Kasumi-1 (cell line): ENCODE data around the gene TMEM243.

Source experiments
- DNase-seq, 2 experiments: peaks; one replicate each; lab custom pipeline; 2025; lab: John Stamatoyannopoulos, UW

The TMEM243 gene

DNA sequence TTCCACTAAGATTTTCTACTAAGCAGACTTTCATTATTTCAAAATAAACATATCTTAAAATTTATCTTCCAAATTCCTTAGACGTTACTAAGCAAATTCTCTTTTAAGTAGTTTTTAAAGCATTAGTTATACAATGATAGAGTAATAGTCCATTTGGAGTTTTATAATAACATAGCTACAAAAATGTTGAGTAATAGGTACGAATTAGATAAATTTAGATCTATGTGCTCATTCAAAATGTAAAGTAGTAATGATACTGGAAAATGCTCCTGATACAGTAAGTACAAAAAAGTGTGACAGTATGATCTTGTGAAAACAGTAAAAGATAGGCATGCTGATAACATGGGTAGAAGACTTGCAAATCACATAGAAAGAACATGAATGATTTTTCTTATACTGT is 62.8 kb downstream of the TMEM243 start:
- no peak for DNase-seq

DNA sequence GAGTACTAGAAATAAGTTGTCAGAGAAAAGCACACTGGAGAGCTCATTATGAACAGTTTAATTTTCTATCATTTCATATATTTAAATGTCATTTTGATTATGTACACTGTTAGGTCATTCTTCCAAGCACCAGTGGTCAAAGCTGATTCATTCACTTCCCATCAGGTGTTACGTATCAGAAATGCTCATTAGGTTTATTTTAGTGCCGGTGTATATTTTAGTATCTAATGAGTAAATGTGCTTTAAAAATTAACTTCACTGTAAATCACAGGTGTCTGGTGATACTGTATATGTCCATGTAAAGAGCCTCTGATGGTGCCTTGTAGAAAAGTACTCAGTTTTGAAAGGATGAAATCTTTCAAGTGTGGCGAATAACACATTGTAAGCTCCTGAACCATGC is 63.7 kb downstream of the TMEM243 start:
- DNase-seq = no peak

DNA sequence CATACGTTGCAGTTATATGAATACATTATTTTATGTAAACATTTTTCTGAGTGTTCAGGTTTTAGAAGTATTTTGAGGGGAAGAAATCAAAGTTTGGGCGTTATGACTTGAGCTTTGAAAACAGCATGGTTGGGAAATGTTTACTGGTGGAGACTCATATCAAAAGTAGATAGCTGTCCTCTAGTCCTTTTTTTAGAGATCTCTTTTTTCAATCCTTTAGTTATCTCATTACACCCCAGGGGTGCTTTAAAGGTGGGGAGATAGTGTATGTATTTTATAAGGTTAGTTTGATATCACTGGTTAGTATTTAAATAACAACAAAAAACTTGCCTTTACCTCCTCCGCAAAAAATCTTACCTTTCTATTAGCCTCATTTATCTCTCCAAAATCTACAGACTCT is 65.0 kb downstream of the TMEM243 start:
- DNase-seq = no peak

DNA sequence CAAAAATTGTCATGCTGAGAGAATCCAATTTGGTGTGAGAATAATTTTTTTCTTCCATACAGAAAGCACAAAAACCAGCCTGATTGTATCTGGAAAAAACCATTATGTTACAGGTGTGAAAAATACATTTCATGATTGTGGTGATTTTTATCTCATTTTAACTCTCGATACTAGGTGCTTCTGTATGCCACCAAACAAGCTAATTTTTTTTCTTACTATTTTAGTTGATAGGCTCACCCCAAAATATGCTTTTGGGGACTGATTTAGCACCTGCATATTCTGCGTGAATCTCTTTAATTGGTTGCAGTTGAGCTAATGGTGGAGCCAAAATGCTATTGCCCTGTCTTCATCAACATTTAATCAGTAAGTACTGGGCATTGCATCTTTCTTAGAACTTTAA is 65.4 kb downstream of the TMEM243 start:
- no peak for DNase-seq

DNA sequence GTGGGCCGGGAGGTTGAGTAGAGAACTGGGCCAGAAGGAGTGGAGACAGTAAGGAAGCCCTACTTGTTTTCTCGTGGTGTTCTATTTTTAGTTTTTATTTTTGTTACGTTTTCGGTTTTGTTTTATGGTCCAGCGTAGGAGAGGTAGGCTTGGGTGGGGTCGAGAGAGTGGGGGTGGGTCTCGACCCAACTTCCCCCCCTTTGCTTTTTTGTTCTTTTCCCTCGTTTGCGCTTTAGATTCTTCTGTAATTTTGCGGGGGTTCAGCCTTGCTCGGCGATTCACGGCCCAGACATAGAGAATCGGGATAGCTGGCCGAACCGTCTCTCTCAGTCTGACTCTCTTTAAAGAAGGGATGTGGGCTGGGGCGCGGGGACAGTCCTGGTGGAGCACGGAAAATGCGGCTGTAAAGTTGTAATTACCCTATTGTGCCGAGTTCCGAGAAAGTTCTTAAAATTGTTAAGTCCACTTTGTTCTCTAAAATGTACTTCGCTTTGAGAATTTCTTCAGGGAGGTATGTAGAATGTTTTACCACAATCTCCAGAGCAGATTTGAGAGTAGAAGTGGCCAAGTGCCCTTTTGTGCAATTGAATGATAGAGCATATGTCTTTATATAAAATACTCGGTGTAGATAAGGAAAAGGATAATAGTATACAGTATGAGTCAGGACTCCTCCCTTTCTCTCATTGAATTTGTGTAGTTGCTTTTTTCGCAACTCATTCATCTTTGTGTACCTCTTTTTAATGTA is 66.5 kb downstream of the TMEM243 start:
- DNase-seq = peak in 1 of 2 experiments; percentile 64

DNA sequence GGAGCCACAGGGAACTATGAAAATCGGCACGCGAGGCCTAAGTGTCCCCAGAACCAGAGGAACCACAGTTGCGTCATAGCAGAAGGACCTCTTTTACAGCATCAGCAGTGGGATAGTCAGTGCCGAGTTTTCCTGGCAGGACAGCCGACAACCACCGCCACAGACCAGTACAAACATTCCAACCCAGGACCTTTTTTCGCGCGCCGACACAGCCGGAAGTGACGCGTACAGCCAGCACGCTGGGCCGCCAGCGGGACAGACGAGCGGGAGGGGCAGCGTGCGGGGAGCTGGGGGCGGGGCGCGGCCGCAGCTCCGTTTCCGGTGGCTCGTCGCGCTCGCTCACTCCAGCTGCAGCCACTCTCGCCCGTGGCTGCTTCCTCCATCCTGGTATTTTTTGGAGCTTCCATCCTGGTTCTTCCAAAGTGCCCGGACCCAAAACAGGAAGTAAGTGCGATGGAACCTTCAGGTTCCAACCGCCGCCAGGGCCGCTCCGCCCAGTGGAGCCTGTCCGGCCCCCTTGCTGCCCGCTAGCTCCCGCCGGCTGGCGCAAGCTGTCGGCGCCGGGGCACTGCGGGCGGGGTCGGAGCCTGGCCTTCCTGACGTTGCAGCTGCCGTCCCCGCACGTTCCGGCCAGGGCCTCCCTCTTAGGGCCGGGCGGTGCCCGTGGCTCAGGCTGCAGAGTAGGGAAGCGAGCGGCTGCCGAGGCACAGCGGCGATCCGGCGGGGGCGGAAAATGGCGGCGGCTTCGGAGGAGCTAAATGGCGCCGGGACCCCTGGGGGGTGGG is 67.2 kb downstream of the TMEM243 start, which contains the start of gene DMTF1:
Gene DMTF1, plus strand, starts transcription at position 342 of the 785 bp plus-strand sequence. CDS start 12,489 bp downstream, outside the sequence.
- DNase-seq = peak; percentile 85 to 87

DNA sequence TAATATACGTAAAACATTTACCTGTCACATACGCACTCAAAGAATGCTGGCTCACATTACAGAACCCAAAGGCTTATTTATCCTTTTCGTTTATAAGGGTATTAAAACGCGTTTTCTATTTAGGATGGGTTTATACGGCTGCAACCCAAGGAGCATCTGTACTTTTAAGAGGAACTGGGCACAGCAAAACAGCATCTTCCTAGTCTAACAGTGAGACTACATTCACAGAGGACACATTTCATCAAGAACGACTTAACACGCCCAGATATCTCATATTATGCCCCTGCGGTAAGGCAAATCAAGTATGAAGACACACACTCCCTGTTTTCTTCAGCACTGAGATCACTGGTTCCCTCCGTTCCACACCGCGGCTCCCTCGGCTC is 67.8 kb downstream of the TMEM243 start:
- DNase-seq = peak; percentile 76 to 81

DNA sequence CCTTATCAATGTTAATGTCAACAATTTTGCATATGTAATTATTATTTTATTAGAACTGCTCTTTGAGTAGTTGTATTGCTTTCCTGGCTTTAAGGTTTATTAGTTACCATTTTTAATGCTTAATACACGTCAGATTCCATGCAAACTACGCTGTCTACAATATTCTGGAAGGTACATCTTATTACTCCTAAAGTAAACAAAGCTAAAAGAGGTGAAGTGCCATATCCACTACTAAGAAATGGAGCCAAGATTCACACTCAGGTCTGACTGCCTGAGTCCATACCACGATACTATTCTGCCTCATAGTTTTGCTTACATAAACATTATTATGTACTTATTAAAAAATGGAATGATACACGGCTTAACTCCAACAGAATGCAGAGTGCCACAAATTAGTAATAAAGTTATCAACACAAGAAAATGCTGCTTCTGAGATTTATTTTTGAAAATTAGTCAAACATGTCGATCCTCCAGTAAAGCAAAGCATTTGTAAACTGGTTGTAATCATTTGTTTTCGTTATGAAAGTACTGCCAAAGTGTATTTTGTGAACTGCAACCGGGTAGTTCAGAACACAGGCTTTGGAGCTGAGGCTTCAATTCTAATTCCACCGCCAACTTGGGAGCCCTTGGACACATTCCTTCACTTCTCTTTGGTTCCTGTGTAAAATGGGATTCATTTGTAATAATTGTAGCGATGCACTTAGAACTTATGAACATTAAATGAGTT is 68.4 kb downstream of the TMEM243 start:
- DNase-seq = no peak

DNA sequence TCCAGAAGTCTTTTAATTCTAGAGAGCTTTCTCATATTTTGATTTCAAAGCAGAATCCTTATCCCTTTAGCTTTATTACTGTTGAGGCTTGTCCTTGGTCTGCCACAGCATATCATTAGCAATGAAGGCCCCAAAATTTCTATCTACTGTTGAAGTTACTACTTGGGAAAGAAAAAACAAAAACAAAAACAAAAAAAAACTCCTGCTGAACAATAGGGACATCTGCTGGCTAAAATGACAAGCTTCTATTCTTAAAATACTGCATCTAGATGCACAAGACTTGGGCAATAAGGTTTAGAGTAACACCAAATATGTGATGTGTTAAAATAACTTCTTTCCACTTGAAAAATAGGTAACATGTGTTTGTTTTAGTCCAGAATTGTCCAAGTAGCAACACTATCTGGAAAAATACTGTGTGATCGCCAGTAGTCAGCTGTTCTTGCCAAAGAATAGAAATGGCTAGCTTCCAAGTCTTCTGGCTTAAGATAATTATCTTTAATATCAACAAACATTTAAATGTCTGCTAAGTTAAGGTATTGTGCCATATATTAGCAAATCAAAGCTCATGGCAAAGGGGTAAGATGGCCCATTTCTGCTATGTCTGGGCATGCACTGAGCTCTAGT is 71.1 kb downstream of the TMEM243 start:
- peak; percentile 51 to 59 for DNase-seq

DNA sequence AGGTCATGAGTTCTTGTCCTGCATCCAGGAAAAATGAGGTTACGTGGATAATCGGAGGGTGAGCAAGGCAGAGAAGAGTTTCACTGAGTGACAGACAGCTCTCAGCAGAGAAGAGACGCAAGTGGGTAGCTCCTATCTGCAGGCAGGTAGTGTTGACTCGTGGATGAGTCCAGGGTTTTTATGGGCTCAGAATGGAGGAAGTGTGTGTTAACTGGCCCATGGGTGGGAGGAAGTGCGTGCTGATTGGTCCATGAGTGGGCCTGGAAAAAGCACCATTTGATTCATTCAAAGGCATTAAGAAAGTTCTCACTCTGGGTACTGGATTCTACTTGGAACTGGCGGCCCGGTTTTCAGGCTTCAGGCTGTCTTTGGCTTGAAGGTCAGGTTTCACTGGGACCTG is 72.0 kb downstream of the TMEM243 start:
- no peak for DNase-seq

DNA sequence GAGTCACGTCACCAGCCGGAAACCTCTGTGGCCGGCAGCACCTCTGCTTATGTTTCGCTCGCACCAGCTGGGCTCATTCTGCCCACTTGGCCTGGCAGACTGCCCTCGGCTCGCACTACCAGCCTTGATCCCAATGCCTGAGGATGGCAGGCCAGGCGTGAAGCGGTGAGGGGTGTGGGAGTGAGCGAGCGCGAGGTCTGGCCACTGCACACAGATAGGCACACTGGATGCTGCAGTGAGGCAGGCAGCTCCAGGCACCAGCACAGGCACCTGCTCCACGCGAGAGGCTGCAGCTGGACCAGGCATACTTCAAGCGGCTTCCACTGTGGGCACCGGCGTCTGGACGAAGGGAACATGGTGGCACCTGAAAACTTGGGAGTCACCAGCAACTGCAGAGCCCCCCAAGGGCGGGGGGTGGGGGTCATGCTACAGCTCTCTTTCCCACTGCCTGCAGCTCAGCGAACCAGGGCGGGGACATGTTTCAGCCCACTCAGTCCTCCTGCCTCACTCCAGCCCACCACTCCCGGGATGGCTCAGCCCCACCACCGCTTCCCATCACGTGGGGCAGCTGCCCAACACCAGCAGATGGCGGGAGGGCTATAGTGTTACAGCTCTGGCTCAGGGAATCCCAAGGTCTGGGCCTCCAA is 72.7 kb downstream of the TMEM243 start:
- no peak for DNase-seq
